Measurements from ENCODE around the gene PITHD1.
"Not testable (repeated sequence)": the region's sequence is repeated elsewhere in the genome, so short reads cannot be mapped to it uniquely, and the experiment has no call there.

Gene PITHD1

DNA sequence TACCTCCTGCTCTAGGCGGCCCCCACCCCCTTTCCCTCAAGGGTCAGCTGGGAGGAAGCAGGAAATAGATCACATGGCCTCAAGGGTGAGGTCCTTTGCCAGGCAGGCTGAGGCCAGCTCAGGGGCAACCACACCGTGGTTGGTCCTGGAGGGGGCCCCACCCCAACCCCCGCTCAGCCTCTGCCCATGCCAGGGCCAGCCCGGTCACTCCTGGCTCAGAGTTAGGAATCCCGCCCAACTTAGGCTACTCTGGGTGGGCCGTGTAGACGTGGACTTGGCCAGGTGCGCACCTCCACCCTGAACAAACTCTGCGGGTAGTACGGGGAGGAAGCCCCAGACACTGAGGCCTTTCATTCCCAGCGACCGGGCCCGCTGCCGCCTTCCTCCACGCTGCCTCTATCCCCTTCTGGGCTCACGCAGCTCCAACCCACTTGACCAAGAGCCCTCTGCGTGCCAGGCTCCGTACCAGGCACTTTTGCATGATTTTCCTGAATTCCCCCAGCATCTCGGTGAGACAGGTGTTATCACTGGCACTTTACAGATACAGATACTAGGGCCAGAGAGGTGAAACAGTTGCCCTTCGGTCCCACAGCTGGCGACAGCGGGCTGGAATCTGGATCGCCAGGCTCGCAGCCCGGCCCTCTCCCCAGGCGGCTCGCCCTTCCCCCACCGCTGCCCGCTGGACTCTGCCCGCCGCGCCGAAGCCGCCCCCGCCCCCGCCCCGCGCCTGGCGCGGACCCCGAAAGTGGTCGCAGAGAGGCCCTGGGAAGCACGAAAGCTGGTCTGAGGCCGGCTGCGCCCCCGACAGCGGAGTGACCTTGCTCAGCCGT is 21.6 kb downstream of the PITHD1 start:
- DNase-seq, result peak; percentile 31 to 47

DNA sequence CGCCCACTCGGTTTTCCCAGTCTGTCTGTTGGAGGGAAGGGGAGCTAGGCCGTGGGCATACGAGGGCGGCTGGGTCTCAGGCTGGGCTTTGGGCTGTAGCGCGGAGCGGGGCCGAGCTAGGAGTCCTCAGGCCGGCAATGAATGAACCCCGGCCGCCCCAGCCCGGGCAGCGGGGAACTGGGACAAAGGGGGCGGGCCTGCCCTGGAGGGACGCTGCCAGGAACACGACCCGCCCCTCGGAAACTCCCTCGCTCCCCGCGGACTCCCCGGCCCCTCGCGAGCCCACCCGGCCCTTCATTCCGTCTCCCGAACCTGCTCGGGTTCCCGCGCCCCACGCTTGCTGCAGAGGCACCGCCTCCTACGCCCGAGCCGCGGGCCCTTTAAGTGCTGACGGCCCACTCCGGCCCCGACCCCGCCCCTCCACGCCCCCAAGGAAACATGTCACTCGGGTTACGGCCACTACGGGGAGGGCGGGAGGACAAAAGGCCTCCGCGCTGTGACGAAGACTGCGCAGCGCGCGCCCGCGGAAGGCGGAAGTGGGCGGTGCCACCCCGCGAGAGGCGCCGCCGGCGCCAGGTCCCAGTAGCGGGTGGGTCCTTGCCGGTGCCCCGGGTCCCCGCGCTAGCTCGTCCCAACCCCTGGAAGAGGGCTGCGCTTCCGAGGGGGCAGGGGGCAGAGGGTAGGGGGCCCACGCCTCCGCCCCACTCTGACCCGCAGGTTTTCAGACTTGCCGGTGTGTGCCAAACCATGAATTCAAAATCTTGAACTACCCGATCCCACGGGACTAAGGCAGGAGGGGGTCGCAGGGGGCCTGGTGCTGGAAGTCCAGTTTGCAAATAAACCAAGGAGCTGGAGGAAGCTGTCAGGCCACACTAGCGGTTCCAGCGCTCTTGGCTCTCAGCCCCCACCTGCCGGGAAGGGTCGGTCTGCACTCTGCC is 22.5 kb downstream of the PITHD1 start, which contains the start of gene GALE:
TSS of gene GALE (minus strand) at position 355 of the 938 bp plus-strand sequence. CDS start 1,747 bp downstream, outside the sequence.
- DNase-seq, result peak; percentile 97

DNA sequence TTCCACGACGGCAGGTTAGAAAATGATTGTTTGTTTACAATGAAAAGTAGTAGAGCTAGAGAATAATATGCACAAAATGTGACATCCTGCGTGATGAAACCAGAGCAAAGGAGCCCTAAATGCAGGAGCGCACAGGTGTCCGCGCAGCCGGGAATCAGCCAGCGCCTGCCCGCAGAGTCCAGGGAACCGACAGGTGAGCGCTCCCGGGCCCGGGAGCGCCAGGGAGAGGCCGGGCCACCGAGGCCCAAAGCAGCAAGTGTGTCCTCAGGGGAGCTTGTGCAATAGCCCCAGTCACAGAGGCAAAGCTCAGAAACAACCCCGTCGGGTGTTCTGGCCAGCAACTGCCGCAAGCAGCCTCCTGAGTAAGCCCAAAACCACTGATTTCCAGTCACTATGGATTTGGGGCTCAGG is 23.1 kb downstream of the PITHD1 start:
- no peak for DNase-seq

DNA sequence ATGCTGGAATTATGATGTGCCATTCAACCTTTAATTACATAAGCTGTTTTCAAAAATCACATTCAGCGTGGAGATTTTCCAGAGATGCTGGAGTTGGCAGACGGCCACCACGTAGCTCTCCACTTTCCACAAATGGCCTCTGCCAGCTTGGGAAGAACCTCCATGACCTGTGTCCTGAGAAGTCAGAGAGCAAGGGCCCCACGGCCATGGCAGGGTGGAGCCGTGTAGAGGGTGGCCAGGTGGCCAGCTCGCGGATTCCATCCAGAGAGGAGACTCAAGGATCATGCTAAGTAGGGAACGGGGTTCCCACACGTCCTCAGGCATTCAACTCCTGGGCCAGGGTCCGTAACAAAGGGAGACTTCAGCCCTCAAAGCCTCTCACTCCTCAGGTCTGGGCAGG is 23.7 kb downstream of the PITHD1 start:
- DNase-seq, result no peak

DNA sequence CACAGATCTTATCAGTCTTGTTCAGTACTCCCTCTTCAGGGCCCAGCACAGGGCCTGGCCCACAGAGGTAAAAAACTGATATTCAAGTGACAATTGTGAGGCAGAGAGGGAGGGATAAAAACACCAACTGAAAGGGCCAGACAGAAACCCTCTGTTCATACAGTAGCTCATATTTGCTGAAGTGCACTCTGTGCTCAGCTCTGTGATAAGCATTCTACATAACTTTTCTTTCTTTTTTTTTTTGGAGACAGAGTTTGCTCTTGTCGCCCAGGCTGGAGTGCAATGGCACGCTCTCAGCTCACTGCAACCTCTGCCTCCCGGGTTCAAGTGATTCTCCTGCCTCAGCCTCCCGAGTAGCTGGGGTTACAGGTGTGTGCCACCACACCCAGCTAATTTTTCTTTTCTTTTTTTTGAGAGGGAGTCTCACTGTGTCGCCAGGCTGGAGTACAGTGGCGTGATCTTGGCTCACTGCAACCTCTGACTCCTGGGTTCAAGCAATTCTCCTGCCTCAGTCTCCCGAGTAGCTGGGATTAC is 24.7 kb downstream of the PITHD1 start:
- not testable (repeated sequence) for DNase-seq

DNA sequence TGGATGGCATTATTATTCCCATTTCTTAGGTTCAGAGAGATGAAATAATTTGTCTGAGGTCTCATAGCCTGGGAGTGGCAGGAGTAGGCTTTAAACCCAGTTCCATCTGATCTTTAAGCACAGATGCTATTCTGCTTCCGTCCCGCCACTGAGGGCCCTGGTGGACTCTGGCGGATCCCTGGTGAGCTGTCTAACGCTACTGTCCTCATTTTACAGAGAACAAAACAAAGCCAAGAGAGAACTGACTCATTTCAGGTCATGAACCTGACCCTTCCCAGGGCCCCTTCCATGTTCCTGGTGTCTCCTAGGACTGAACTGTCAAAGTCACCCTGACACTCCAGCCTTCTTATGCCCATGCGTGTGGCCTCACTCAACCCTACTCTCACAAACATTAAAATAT is 25.5 kb downstream of the PITHD1 start:
- DNase-seq, result no peak

DNA sequence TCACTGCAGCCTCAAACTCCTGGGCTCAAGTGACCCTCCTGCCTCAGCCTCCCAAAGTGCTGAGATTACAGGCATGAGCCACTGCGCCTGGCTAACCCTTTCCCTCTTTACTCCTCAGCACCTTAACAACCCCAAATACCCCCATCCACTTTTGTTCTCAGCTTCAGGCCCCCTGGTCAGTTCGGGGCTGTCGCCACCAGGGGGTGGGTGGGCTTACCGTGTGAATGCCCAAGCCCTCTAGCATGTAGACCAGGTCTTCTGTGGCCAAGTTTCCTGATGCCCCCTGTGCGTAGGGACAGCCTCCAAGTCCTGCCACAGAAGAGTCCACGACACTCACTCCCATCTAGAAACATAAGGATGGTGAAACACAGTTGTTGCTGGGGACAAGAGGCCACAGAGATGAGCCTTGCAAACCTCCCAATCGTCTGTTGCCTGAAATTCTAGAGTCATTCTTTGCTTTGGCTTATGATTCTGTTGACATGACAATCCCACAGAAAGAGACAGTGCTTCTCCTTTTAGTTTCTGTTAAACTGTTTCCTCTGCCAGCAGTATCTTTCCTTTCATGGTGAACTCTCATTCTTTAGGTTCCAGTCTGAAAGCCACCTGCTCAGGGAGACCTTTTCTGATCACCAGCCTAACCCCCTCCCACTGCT is 26.1 kb downstream of the PITHD1 start:
- no peak for DNase-seq

DNA sequence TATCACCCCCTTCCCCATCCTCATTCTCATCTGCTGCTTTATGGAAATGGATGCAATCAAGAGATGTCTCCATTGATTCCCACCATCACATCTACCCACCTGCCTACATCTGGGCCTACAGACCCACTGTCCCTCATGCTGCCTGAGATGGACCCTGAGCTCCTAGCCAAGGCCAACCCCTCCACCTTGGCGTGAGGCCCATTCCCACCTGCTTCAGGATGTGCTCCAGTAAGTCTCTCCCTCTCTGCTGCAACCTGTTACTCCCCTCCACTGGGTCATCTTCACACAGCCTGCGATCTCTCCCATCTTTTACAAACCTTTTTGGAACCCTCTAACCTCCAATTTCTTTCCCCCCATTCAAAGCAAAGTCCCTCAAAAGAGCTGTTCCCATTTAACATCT is 26.8 kb downstream of the PITHD1 start:
- DNase-seq, result no peak

DNA sequence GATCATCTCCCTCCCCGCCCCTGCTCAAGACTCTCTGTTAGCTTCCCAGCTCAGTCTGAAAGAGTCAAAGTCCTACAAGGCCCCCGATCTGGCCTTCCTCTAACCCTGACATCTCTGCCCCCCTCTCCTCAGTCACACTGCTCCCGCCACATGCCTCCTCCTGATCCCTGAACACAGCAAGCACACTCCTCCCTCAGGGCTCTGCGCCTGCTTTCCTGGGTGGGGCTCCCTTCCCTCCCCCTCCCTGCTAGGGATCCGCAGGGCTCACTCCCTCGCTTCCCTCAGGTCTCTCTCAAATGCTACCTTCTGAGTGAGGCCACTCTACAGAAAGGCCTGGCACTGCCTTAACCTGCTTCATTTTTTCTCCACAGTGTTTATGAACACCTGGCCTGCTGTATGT is 28.1 kb downstream of the PITHD1 start:
- no peak for DNase-seq

DNA sequence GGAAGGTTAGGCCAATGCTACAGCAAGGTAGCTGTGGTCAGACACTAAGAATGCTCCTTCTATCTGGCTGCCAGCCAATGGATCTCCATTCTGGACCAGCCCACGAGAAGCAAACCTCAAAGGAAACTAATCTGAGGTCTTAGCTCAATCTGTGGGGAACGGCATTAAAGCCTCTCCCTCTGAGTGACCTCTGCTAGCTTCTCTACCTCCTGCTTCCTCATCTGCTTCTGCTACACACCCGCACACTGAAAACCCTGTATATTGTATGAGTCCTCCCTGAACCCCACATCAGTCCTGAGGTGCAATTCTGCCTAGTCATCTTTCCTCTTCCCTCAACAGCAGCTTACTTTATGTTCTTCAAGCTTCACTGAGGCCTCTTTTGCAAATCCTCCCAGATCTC is 29.2 kb downstream of the PITHD1 start:
- no peak for DNase-seq

DNA sequence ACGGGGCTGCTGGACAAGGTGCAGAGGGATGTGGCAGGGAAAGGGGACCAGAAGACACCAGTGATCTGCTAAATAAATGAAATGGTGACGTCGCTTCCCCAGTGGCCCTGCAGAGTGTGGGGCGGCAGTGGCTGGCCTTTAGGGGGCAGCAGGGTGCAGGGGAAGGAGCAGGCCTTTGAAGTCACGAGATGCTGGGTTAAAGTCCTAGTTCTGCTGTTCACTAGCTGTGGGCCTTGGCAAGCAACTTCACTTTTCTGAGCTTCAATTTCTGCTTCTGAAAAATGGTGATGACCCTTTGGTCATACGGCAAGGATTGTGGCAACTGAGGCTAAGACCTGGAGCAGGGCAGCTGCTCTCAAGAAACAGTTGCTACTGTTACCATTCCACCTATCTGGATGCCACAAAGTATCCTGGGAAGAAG is 31.5 kb downstream of the PITHD1 start:
- DNase-seq, result peak; percentile 87

DNA sequence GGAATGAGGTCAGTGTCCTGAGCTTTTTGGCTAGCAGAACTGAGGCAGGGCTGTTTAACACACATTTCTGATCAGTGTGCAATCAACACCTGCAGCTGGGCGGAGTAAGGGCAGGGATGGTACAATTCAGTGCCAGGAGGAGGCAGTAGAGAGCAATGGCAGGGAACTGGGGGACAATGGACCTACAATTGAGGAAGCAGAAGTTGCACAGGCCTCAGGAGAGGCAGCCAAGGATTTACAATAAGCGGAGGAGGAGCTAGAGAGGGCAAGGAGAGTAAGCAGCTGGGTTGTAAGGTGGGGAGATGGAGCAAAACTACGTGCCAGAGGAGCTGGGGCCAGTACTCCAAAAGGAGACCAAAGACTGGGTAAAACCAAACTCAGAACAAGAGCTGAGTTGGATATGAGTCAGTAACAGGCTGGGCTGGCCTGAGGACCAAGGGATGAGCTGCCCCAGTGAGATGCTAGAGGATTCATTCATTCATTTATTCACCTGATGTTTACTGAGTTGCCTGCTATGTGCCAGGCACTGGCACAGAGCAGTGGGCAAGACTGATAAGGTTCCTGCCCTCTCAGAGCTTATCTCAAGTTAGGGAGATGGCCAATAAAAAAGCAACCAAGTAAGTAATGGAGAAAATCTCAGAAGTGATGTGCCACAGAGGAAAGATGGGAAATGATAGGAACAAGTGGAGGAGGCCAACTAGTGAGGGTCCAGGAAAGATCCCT is 32.8 kb downstream of the PITHD1 start:
- DNase-seq, result peak; percentile 70 to 76

DNA sequence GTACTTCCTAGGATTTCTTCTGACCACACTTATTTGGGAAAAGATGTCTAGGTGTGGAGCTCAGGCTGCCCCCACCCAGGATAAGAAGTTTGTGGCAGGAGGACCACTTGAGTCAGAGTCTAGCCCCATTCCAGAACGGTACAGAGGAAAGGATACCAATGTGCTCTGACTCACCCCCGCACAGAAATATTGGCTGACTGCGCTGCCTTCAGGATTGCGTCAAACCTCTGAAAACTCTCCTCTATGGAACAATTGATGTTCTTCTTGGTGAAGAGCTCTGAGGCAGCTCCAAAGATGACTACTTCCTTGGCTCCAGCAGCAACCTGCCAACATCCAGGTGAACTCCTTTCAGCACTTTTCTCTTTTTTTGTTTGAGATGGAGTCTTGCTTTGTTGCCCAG is 35.8 kb downstream of the PITHD1 start:
- no peak for DNase-seq

DNA sequence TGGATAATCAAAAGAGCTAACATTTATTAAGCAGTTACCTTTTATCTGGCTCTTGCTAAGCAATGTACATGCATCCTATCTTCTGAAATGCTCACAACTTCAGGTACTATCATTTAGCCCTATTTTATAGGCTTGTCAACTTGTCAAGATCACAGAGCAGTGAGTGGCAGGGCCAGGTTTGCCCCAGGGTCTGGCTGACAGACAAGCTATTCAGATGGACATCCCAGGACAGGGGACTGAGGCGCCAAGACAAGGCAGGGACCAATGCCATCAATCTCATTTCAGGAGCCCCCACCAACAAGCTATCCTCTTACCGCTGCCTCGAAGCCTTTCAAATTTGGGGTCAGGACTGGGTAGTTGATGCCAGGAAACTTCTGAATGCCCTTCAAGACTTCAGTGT is 38.1 kb downstream of the PITHD1 start:
- DNase-seq, result no peak

DNA sequence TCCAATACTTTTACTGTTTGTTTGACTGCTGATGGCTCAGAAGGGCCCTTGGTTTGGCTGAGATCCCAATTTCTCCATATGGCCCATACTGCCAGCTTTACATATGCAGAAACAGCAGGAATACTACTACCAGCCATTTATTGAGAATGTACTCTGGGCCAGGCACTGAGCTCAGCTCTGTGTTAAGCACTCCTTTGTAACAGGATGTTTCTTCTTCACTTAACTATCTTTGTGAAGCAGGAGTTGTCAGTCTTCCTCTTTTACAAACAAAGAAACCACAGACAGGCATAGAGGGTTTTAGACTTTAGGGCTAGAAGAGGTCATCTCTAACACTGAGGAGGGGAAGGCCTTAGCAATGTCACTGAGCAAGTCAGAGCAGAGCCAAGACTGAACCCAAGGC is 38.7 kb downstream of the PITHD1 start:
- DNase-seq, result no peak

DNA sequence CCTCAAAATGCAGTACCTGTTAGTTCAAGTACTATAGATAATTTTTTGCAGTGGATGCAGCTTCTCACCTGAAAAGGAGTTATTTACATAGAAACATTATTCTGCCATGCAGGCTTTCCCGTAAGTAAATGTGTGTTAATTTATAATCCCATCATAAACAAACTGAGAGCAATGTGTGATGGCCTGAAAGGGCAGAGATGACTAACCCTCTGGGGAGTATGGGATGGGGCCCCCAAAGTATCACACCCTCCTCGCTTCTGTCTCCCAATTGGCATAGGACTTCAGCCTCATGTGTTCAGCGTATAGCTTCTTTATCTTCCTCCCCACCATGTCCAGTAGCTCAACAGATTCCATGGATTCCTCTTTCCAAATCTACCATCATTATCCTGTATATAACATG is 39.4 kb downstream of the PITHD1 start:
- no peak for DNase-seq

DNA sequence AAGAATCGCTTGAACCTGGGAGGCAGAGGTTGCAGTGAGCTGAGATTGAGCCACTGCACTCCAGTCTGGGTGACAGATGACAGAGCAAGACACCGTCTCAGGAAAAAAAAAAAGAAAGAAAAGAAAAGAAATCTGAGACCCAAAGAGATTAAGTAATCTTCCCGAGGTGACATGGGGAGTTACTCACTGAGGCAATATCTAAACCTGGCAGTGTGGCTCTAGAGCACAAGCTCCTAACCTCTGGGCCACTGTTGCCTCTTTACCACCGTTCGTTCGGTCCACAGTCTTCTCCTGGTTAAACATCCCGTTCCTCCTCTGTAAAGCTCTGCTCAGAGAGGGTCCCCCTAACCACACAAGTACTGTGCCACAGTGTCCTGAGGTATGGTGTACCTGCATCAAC is 45.5 kb downstream of the PITHD1 start:
- DNase-seq, result no peak

DNA sequence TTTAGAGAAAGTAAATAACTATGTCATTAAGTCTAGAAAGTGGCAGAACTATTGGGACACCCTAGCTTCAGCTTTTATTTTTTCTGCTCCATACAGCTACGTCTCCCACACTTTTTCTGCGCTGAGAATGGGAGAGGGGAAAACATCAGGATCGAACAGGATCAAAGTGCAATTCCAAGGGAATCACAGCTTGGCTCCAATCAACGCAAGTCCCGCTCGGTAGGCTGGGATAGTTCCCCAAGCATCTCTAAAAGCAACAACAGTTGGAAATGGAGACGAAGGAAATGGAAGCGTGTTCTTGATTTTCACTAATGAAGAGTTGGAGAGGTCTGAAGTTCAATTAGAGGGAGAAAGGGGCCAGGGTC is 46.5 kb downstream of the PITHD1 start:
- DNase-seq, result no peak

DNA sequence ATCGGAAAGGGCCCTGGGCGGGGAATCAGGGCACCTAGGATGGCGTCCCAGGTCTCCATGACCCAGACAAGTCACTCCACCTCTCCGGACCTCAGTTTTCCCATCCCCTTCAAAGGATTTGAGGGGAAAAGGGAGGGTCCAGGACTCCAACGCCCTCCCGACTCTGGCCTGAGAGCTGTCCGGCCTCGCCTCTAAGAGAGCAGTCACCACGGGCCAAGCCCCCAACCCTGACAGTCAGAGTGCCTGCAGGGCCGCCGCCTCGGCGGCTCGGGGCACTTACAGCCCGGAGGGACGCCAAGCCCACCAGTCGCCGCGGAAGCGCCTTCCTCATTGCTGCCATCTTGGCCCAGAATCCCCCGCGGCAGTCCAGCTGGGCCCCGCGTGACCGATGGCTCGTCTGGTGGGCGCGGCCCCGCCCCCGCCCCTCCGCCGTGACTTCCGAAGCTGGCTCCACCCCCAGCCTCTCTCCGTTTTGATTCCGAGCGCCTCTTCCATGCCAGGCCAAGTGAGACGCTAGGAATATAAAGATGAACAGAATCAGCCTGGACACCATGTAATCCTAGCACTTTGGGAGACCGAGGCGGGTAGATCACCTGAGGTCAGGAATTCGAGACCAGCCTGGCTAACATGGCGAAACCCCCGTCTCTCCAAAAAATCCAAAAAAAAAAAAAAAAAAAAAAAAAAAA is 47.0 kb downstream of the PITHD1 start, which contains the start of gene HMGCL:
TSS of gene HMGCL (minus strand) at position 354 of the 686 bp plus-strand sequence. CDS start at position 340, 14 bp downstream.
- DNase-seq, result peak; percentile 88

DNA sequence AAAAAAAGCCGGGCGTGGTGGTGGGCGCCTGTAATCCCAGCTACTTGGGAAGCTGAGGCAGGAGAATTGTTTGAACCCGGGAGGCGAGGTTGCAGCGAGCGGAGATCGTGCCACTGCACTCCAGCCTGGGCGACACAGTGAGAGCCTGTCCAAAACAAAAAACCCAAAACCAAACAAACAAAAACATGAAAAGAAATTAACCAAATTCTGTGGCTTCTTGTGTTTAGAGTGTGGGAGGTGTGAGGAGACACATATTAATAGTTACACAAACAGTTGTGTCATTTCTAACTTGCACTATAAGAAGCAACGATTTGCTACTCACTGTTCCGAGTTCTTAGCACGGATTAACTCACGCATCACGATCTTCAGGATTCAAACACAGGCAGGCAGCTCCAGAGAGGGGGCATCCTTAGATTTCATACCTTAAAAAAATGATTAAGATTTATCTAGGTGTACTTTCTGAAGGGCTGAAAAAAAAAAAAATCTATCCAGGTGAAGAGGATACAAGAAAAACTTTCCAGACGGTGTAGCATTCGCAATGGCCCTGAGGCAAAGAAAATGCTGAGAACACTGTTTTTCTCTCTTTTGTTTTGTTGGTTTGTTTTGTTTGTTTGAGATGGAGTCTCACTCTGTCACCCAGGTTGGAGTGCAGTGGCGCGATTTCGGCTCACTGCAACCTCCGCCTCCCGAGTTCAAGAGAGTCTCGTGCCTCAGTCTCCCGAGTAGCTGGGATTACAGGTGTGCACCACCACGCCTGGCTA is 47.7 kb downstream of the PITHD1 start:
- DNase-seq, result no peak

DNA sequence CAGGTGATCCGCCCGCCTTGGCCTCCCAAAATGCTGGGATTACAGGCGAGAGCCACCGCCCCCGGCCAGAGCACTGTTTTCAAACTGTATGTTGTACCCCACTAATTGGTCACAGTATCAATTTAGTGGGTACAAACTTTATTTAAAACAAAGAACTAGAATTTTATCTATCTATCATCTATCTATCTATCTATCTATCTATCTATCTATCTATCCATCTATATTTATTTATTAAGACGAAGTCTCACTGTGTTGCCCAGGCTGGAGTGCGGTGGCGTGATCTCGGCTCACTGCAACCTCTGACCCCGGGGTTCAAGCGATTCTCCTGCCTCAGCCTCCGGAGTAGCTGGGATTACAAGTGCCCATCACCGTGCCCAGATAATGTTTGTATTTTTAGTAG is 48.4 kb downstream of the PITHD1 start:
- DNase-seq, result not testable (repeated sequence)

All from CD4-positive, alpha-beta T cell treated with Interleukin-1 beta for 1 hour (primary cell).